Measurements from ENCODE around the gene LRRC61. TPM values are rescaled to one million over a fixed set of nuclear protein-coding genes. Genes with fewer than 3 reads are reported as not detected.

The LRRC61 gene
- polyA plus RNA-seq, 1 of the 3 experiments (the other 2 are of a cell fraction), result 0.99 TPM

DNA sequence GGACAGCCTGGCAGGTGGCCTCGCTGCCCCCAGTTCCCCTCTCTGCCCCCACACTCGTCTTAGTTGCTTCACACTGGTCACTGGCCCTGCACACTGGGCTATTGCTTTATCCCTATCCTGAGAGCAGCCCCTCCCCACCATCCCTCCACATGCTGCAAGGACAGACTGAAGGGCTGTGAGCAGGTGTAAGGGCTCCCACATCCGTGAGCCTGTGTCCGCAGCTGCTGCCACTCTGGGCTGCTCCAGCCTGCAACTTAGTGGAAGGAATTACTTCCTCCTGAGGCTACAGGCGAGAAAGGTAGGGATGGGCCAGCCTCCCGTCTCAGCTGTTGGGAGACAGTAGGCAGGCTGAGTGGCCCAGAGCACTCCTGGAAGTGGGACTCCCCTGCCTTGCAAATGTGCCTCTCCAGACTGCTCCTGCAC, 14.5 kb downstream of the LRRC61 start:
- Histone ChIP-seq H4K20me1 (ENCODE audit: insufficient read depth) (no peaks in the 10 kb centered on the region), H3K79me2 (ENCODE audit: insufficient read depth) (no peaks in the 10 kb centered on the region), H3K36me3 (replicated peaks in 1 of 2; ENCODE audit: control insufficient read depth in 1 of 2, insufficient read depth in 2 of 2, low read length in 1 of 2) (no peaks in the 10 kb centered on the region), H3F3A (replicated peaks; ENCODE audit: insufficient read depth) (no peaks in the 10 kb centered on the region), H3K4me3 (ENCODE audit: low read depth in 2 of 2, low read length in 1 of 2) (no peak overlapping the region), H3K9ac (no peak overlapping the region), H3K4me1 (ENCODE audit: control insufficient read depth in 1 of 2, insufficient read depth in 2 of 2, low read depth in 1 of 2, low read length in 1 of 2) (no peaks in the 10 kb centered on the region; a peak in 1 of 4 replicates), H3K27ac (ENCODE audit: low read depth in 2 of 2, low read length in 1 of 2) (no peak overlapping the region), H3K9me3 (no peaks in the 10 kb centered on the region), H3K9me2 (no peaks in the 10 kb centered on the region), H2AFZ (ENCODE audit: low read depth) (no peak overlapping the region), H3K27me3 (ENCODE audit: insufficient read depth) (peaks cover 8% of the 10 kb centered on the region; the same call in 1 of the 2 replicates), H3K4me2 (no peak overlapping the region)
- no peak for DNase-seq
- 73% methylated on average over 6 of the region's 6 CpGs for WGBS (ENCODE audit: low lambda C conversion rate)
- ChIA-PET CTCF (interaction anchor here (0.9 to 1.2 kb wide), 4 partner anchors 9 to 29 kb away, joined by 3 to 5 read pairs (median 4); partner anchors contain the start of gene ACTR3C), POLR2A (no interaction called here)
- TF ChIP-seq GABPA (IDR thresholded peaks at IDR 0.05; ENCODE audit: low read depth) (no peak), JUND (IDR thresholded peaks at IDR 0.05) (no peak)

GRCh38 chr7:150338166-150338829, 15.1 kb downstream of the LRRC61 start:
- H3K79me2 ChIP-seq (ENCODE audit: insufficient read depth), result no peaks in the 10 kb centered on the region
- no peaks in the 10 kb centered on the region for H3K9me2 ChIP-seq
- no peak overlapping the region for H2AFZ ChIP-seq (ENCODE audit: low read depth)
- H3K27ac ChIP-seq (ENCODE audit: low read depth in 2 of 2, low read length in 1 of 2), result no peak overlapping the region
- no peak overlapping the region for H3K4me3 ChIP-seq (ENCODE audit: low read depth in 2 of 2, low read length in 1 of 2)
- H3K9me3 ChIP-seq, result no peaks in the 10 kb centered on the region
- no peak overlapping the region for H3K4me2 ChIP-seq
- H3K4me1 ChIP-seq (ENCODE audit: control insufficient read depth in 1 of 2, insufficient read depth in 2 of 2, low read depth in 1 of 2, low read length in 1 of 2), result no peaks in the 10 kb centered on the region; a peak in 1 of 4 replicates
- no peaks in the 10 kb centered on the region for H4K20me1 ChIP-seq (ENCODE audit: insufficient read depth)
- H3K27me3 ChIP-seq (ENCODE audit: insufficient read depth), result peaks cover 8% of the 10 kb centered on the region; the same call in 1 of the 2 replicates
- POLR2A ChIA-PET, result no interaction called here
- TF ChIP-seq SIN3A (IDR thresholded peaks at IDR 0.05; ENCODE audit: borderline replicate concordance, low read depth, low read length), result no peak
- CTCF ChIA-PET, result interaction anchor here (1.0 to 1.2 kb wide), 3 partner anchors 8 to 28 kb away, joined by 3 to 5 read pairs (median 4); no protein-coding TSS in a partner anchor
- 47% methylated on average over 9 of the region's 11 CpGs for WGBS (ENCODE audit: low lambda C conversion rate)
- no peak for DNase-seq
- no peaks in the 10 kb centered on the region for H3F3A ChIP-seq (replicated peaks; ENCODE audit: insufficient read depth)
- no peak overlapping the region for H3K9ac ChIP-seq
- no peaks in the 10 kb centered on the region for H3K36me3 ChIP-seq (replicated peaks in 1 of 2; ENCODE audit: control insufficient read depth in 1 of 2, insufficient read depth in 2 of 2, low read length in 1 of 2)

GRCh38 chr7:150339409-150339809, 16.3 kb downstream of the LRRC61 start:
- DNase-seq, result no peak
- Histone ChIP-seq H3K27me3 (ENCODE audit: insufficient read depth) (peaks cover 8% of the 10 kb centered on the region; the same call in 1 of the 2 replicates), H3K9me3 (no peaks in the 10 kb centered on the region), H3K9ac (no peak overlapping the region), H3K4me3 (ENCODE audit: low read depth in 2 of 2, low read length in 1 of 2) (no peak overlapping the region), H3K36me3 (replicated peaks in 1 of 2; ENCODE audit: control insufficient read depth in 1 of 2, insufficient read depth in 2 of 2, low read length in 1 of 2) (no peaks in the 10 kb centered on the region), H3K4me2 (no peak overlapping the region), H2AFZ (ENCODE audit: low read depth) (no peak overlapping the region), H3F3A (replicated peaks; ENCODE audit: insufficient read depth) (no peaks in the 10 kb centered on the region), H3K4me1 (ENCODE audit: control insufficient read depth in 1 of 2, insufficient read depth in 2 of 2, low read depth in 1 of 2, low read length in 1 of 2) (no peaks in the 10 kb centered on the region; a peak in 1 of 4 replicates), H3K27ac (ENCODE audit: low read depth in 2 of 2, low read length in 1 of 2) (no peak overlapping the region), H3K9me2 (no peaks in the 10 kb centered on the region), H4K20me1 (ENCODE audit: insufficient read depth) (no peaks in the 10 kb centered on the region), H3K79me2 (ENCODE audit: insufficient read depth) (no peaks in the 10 kb centered on the region)
- ChIA-PET CTCF (interaction anchor here (1.0 kb wide), 1 partner anchor 46 kb away, joined by 3 read pairs; no protein-coding TSS in a partner anchor), POLR2A (no interaction called here)
- WGBS (ENCODE audit: low lambda C conversion rate), result 77% methylated on average over 8 of the region's 9 CpGs
- TF ChIP-seq EP300 (IDR thresholded peaks at IDR 0.05; ENCODE audit: borderline replicate concordance in 1 of 2, low read depth in 1 of 2, low read length in 1 of 2) (no peak), CHD2 (IDR thresholded peaks at IDR 0.05; ENCODE audit: low read length, partially characterized antibody) (no peak), ELF1 (IDR thresholded peaks at IDR 0.05) (no peak), TAF1 (IDR thresholded peaks at IDR 0.05; ENCODE audit: borderline replicate concordance, low read depth, low read length) (no peak), FOSL2 (IDR thresholded peaks at IDR 0.05; ENCODE audit: borderline replicate concordance, low read depth) (no peak), EZH2phosphoT487 (IDR thresholded peaks at IDR 0.05; ENCODE audit: borderline replicate concordance, low read depth) (no peak), CTCF (IDR thresholded peaks at IDR 0.05) (no peak), TEAD4 (IDR thresholded peaks at IDR 0.05; ENCODE audit: borderline replicate concordance, insufficient read depth) (no peak), FOXM1 (IDR thresholded peaks at IDR 0.05; ENCODE audit: low read depth) (no peak), MAX (IDR thresholded peaks at IDR 0.05; ENCODE audit: low read depth) (no peak)
- TF ChIP-seq, protein P1, sequence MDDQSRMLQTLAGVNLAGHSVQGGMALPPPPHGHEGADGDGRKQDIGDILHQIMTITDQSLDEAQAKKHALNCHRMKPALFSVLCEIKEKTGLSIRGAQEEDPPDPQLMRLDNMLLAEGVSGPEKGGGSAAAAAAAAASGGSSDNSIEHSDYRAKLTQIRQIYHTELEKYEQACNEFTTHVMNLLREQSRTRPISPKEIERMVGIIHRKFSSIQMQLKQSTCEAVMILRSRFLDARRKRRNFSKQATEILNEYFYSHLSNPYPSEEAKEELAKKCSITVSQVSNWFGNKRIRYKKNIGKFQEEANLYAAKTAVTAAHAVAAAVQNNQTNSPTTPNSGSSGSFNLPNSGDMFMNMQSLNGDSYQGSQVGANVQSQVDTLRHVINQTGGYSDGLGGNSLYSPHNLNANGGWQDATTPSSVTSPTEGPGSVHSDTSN (IDR thresholded peaks at IDR 0.05), result no peak
